Germinal center (tissue), 1 donor: Measurements from ENCODE around the gene SOWAHD.
"Not testable (repeated sequence)": the region's sequence is repeated elsewhere in the genome, so short reads cannot be mapped to it uniquely, and the experiment has no call there.

Experiments
- DNase-seq: peaks from one replicate; pipeline ENCODE4 v3.0.0; 2012; ENCODE audit warnings: mixed read lengths, low spot score

Gene SOWAHD, protein sequence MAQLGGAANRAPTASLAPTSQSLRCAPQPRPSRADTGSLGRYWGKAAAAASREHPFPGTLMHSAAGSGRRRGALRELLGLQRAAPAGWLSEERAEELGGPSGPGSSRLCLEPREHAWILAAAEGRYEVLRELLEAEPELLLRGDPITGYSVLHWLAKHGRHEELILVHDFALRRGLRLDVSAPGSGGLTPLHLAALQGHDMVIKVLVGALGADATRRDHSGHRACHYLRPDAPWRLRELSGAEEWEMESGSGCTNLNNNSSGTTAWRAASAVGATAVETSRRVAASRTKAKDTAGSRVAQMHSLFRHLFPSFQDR

GRCh38 chrX:119757979-119758730, at the start of gene SOWAHD:
TSS of gene SOWAHD (plus strand) at chrX:119758588. CDS start at chrX:119758668, 80 bp downstream.
- DNase-seq: peak; percentile 16

- no peak for DNase-seq
Measured at GRCh38 chrX:119708936-119709335, 49.5 kb upstream of the SOWAHD start.

GRCh38 chrX:119709630-119710029, 48.8 kb upstream of the SOWAHD start:
- no peak for DNase-seq

DNA sequence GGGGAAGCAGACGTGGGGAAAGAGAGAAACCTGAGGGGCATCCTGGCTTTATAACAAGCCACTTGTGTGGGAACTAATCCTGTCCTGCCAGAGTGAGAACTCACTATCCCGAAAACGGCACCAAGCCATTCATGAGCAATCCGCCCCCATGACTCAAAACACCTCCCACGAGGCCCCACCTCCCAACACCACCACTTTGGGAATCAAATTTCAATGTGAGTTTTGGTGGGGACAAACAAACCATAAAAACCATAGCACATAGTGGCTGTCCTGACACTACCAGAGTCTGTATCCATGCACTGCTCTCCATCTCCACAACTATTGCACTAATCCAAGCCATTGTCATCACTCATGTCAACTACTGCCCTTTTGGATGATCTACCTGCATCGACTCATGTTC, 36.9 kb upstream of the SOWAHD start:
- no peak for DNase-seq

GRCh38 chrX:119721926-119722325, 36.5 kb upstream of the SOWAHD start:
- DNase-seq: no peak

GRCh38 chrX:119726900-119727555, 31.4 kb upstream of the SOWAHD start:
- no peak for DNase-seq

- no peak for DNase-seq
Measured at GRCh38 chrX:119728487-119728886, 29.9 kb upstream of the SOWAHD start.

DNA sequence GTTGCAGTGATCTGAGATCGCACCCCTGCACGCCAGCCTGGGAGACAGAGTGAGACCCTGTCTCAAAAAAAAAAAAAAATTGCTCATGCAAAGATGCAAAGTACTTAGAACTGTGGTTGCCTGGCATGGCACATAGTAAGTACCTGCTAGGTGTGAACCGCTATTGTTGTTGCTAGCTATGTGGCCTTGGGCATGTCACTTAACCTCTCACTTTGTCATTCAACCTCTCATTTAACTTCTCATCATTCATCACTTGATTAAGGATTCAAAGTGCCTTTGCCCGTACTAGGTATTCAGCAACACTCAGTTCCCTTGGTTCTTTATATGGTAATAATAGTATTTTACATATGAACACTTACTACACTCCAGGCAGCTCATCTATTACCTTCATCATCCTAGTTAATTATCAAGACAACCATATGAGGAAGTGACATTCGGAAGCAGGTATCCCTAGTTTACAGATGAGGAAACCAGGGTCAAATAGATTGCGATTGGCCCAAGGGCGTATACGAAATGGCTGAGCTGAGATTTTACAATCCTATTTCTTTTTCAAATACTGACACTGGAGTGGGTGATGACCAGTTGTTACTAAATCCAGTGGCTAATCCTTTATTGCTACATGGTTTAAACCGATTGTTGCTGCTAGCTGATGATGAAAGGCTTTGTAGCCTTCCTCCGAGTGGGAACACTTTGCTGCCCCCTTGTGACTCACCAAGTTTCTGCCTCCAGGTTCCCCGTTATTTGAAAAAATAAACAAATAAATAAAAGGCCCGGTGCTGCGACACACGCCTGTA, 28.8 kb upstream of the SOWAHD start:
- DNase-seq: peak; percentile 24

DNA sequence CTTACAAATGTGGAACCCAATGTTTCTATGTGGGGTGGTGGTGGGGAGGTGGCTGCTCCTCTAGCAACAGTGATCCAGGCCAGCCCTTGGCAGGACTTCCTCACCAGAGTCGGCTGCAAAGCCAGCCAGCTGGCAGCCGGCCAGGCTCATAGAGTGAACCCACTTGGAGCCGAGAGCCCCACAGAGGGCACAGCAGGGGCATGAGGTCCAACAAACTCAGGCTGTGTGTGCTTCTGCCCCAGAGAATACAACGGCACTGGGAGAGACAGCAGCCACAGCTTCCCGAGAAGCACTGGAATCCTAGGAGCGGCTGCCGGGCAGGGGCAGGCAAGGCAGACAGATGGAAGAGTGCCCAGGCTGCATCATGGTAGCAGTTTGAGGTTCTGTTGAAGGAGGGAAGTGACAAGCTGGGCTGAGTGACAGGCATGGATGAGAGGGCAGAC, 23.5 kb upstream of the SOWAHD start:
- no peak for DNase-seq

GRCh38 chrX:119735467-119735866, 22.9 kb upstream of the SOWAHD start:
- DNase-seq: no peak

DNA sequence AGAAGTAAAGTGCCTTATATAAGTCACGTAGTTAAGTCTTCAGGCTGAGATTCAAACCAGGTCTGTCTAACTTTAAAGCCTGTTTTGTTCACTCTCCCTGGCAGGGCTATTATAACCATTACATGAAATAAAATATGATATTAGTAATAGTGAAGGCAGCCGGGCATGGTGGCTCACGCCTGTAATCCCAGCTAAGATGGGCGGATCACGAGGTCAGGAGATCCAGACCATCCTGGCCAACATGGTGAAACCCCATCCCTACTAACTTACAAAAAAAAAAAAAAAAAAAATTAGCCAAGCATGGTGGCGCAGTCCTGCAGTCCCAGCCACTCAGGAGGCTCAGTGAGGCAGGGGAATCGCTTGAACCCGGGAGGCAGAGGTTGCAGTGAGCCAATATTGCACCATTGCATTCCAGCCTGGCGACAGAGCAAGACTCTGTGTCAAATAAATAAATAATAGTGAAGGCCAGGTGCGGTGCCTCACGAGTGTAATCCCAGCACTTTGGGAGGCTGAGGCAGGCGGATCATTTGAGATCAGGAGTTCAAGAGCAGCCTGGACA, 22.1 kb upstream of the SOWAHD start:
- DNase-seq: no peak

GRCh38 chrX:119738742-119739141, 19.6 kb upstream of the SOWAHD start:
- DNase-seq: no peak

DNA sequence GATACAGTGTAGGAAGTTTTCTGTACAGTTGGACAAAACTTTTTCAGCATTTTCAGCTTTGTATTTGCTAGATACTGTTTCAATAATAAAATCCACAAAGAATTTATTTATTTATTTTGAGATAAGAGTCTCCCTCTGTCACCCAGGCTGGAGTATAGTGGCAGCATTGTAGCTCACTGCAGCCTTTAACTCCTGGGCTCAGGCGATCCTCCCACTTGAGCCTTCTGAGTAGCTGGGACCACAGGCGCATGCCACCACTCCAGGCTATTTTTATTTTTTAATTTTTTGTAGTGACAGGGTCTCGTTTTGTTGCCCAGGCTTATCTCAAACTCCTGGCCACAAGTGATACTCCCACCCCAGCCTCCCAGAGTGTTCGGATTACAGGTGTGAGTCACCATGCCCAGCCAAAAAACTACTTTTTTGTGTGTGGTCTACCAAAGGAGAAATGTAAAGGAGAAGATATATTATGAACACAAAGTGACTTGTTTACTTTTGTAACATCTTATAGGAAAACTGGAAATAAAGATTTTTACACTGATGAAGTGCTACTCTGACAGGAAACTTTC, 13.0 kb upstream of the SOWAHD start:
- DNase-seq: no peak

DNA sequence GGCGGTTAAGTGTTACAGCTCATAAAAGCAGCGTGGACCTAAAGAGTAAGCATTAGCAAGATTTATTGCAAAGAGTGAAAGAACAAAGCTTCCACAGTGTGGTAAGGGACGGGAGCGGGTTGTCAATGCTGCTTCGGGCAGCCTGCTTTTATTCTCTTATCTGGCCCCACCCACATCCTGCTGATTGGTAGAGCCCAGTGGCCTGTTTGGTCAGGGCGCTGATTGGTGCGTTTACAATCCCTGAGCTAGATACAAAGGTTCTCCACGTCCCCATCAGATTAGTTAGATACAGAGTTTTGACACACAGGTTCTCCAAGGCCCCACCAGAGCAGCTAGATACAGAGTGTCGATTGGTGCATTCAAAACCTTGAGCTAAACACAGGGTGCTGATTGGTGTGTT, 8.3 kb upstream of the SOWAHD start:
- not testable (repeated sequence) for DNase-seq

GRCh38 chrX:119750751-119751150, 7.6 kb upstream of the SOWAHD start:
- not testable (repeated sequence) for DNase-seq

GRCh38 chrX:119753001-119753400, 5.4 kb upstream of the SOWAHD start:
- no peak for DNase-seq

GRCh38 chrX:119753639-119754257, 4.6 kb upstream of the SOWAHD start:
- peak; percentile 16 for DNase-seq

DNA sequence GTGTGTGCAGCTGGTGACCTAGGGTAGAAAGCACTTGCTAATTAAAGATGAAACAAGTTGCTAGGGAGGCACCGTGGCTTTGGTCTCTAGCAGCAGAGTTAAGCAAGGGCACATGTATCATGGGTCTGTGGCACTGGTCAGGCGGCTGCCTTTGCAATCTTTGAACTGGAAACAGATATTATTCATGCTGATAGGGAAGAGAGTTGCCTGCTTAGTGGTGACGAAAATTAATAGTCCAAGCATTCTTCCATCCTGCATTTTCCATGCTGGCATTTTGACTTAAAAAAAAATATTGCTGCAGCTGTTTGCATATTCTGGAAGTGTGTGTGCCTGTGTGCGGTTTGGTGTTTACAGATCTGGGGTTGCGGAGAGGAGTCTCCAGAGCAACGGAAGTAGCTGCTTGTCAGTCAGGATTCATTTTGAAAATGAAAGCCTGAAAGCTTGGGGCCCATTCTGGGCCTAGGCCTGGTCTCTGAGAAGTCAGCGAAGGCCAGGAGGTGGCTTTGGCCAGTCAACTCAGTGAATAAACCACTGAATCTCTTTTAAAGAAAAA, 2.3 kb upstream of the SOWAHD start:
- peak; percentile 10 for DNase-seq

- DNase-seq: no peak
Measured at GRCh38 chrX:119756926-119757635, 1.3 kb upstream of the SOWAHD start.

GRCh38 chrX:119757646-119757978, 776 bp upstream of the SOWAHD start:
- DNase-seq: no peak
